HepG2 (cell line): Measurements from ENCODE around the gene ORMDL3.

Experiments
- CHCHD3 ChIP-seq: sonication (generic); formaldehyde crosslinking; IDR thresholded peaks from 2 replicates; pipeline ENCODE4 v1.8.0; 2022; ENCODE audit warnings: mild to moderate bottlenecking, missing genetic modification reagents, moderate library complexity
- HIVEP1 ChIP-seq: sonication (generic); formaldehyde crosslinking; IDR thresholded peaks from 2 replicates; pipeline ENCODE4 v1.4.0; 2020; ENCODE audit warnings: mild to moderate bottlenecking, missing genetic modification reagents
- HOXA7 ChIP-seq: sonication (generic); formaldehyde crosslinking; IDR thresholded peaks from 2 replicates; pipeline ENCODE4 v1.8.1; 2022; ENCODE audit warnings: mild to moderate bottlenecking, missing genetic modification reagents, moderate library complexity
- PRMT3 ChIP-seq: sonication (generic); formaldehyde crosslinking; IDR thresholded peaks from 2 replicates; pipeline ENCODE4 v1.8.1; 2022; ENCODE audit warnings: low read depth, mild to moderate bottlenecking, moderate library complexity, missing genetic modification reagents, borderline replicate concordance
- ZNF207 ChIP-seq: fragments of 450-650 bp; IDR thresholded peaks from 2 replicates; pipeline ENCODE4 v1.6.1; 2016; ENCODE audit warnings: antibody characterized with exemption, borderline replicate concordance

GRCh38 chr17:39949028-39949427 is 21.6 kb upstream of the ORMDL3 start:
- no peak for TF ChIP-seq HOXA7 (CRISPR knock-in tag)
- TF ChIP-seq CHCHD3 (CRISPR knock-in tag): no peak
- no peak for TF ChIP-seq PRMT3 (CRISPR knock-in tag)
- no peak for TF ChIP-seq ZNF207
- TF ChIP-seq HIVEP1 (CRISPR knock-in tag): no peak
